Inferior parietal cortex (tissue), 1 donor: ENCODE results near the gene ETF1.

Experiments used
- DNase-seq: peaks from one replicate; pipeline ENCODE4 v3.0.0-alpha.2; 2016; ENCODE audit errors: extremely low spot score

The ETF1 gene

GRCh38 chr5:138542956-138543729 is at the start of gene ETF1:
Gene ETF1 (minus strand): TSS chr5:138543236. CDS start chr5:138542918, 318 bp downstream.
- peak; percentile 99 for DNase-seq

GRCh38 chr5:138588013-138588788 is 45.2 kb upstream of the ETF1 start:
- DNase-seq, result no peak

- no peak for DNase-seq
These were observed 42.1 kb upstream of the ETF1 start for GRCh38 chr5:138585157-138585556.

GRCh38 chr5:138583984-138584637 is 41.1 kb upstream of the ETF1 start:
- no peak for DNase-seq

- no peak for DNase-seq
These were observed 39.9 kb upstream of the ETF1 start for GRCh38 chr5:138582959-138583358.

- no peak for DNase-seq
These were observed 37.7 kb upstream of the ETF1 start for GRCh38 chr5:138580777-138581176.

GRCh38 chr5:138580001-138580400 is 37.0 kb upstream of the ETF1 start:
- DNase-seq, result no peak

GRCh38 chr5:138579517-138579863 is 36.5 kb upstream of the ETF1 start:
- no peak for DNase-seq

GRCh38 chr5:138577452-138577851 is 34.4 kb upstream of the ETF1 start:
- no peak for DNase-seq

- peak; percentile 100 for DNase-seq
These were observed 32.4 kb upstream of the ETF1 start, which contains the start of gene HSPA9 for GRCh38 chr5:138575194-138576015. Gene HSPA9 (minus strand): TSS chr5:138575401. CDS start chr5:138575318, 83 bp downstream.

- DNase-seq, result no peak
These were observed 31.7 kb upstream of the ETF1 start for GRCh38 chr5:138574744-138575193.

GRCh38 chr5:138573949-138574670 is 31.1 kb upstream of the ETF1 start:
- no peak for DNase-seq

GRCh38 chr5:138573223-138573622 is 30.2 kb upstream of the ETF1 start:
- no peak for DNase-seq

GRCh38 chr5:138570871-138571270 is 27.8 kb upstream of the ETF1 start:
- DNase-seq, result no peak

- DNase-seq, result no peak
These were observed 26.7 kb upstream of the ETF1 start for GRCh38 chr5:138569782-138570181.

GRCh38 chr5:138568061-138568824 is 25.2 kb upstream of the ETF1 start:
- no peak for DNase-seq

- no peak for DNase-seq
These were observed 23.8 kb upstream of the ETF1 start for GRCh38 chr5:138566792-138567191.

GRCh38 chr5:138565100-138565821 is 22.2 kb upstream of the ETF1 start:
- no peak for DNase-seq

- no peak for DNase-seq
These were observed 21.2 kb upstream of the ETF1 start for GRCh38 chr5:138564242-138564641.
